Measurements from ENCODE around the gene LRRC45. TPM values are rescaled to one million over a fixed set of nuclear protein-coding genes. Genes with fewer than 3 reads are reported as not detected.

The LRRC45 gene
- total RNA-seq, 5 donors from 2014 or later (not counting 1 experiment from before 2014, with no cell fraction given), result 13.3 to 28.5 (median 22.3) TPM

GRCh38 chr17:82015311-82015971 lies 7.7 kb upstream of the LRRC45 start:
- WGBS (ENCODE audit: insufficient coverage), result 93% methylated on average over 20 of the region's 24 CpGs
- ChIA-PET POLR2A (no interaction called here), CTCF (no interaction called here)
- Histone ChIP-seq H3K4me1 (ENCODE audit: control insufficient read depth in 1 of 2, extremely low read depth in 1 of 2, insufficient read depth in 2 of 2, low read length in 2 of 2) (peaks cover 0 to 6% of the 10 kb centered on the region in 2 experiments), H3K27me3 (replicated peaks in 1 of 2; ENCODE audit: control insufficient read depth in 2 of 2, extremely low read depth in 1 of 2, insufficient read depth in 2 of 2, low read length in 1 of 2) (no peaks in the 10 kb centered on the region), H3K36me3 (ENCODE audit: control insufficient read depth in 2 of 2, extremely low read depth in 1 of 2, insufficient read depth in 1 of 2, low read length in 1 of 2) (peaks cover 4 to 5% of the 10 kb centered on the region in 2 donors), H3K4me3 (ENCODE audit: control insufficient read depth in 1 of 2, extremely low read depth in 1 of 2, low read length in 1 of 2) (no peak overlapping the region), H3K27ac (ENCODE audit: low read length) (no peak overlapping the region), H3K9me3 (no peaks in the 10 kb centered on the region)
- Mint-ChIP-seq H3K27ac (no peak overlapping the region), H3K4me3 (no peak overlapping the region), H3K27me3 (no peaks in the 10 kb centered on the region), H3K9me3 (no peaks in the 10 kb centered on the region), H3K4me1 (peaks cover 0 to 2% (median under 1%) of the 10 kb centered on the region in 3 donors), H3K36me3 (no peaks in the 10 kb centered on the region)
- DNase-seq (no peak), ATAC-seq (replicated peaks in 1 of 4) (no peak)

GRCh38 chr17:82016061-82016874 lies 6.8 kb upstream of the LRRC45 start:
- H3K36me3 Mint-ChIP-seq, result no peaks in the 10 kb centered on the region
- peaks cover 2 to 14% of the 10 kb centered on the region in 2 experiments for H3K4me1 ChIP-seq (ENCODE audit: control insufficient read depth in 1 of 2, extremely low read depth in 1 of 2, insufficient read depth in 2 of 2, low read length in 2 of 2)
- no peak overlapping the region for H3K27ac ChIP-seq (ENCODE audit: low read length)
- H3K36me3 ChIP-seq (ENCODE audit: control insufficient read depth in 2 of 2, extremely low read depth in 1 of 2, insufficient read depth in 1 of 2, low read length in 1 of 2), result peaks cover 2 to 5% of the 10 kb centered on the region in 2 donors
- H3K27ac Mint-ChIP-seq, result no peak overlapping the region
- CTCF ChIA-PET, result no interaction called here
- H3K9me3 ChIP-seq, result no peaks in the 10 kb centered on the region
- ATAC-seq (replicated peaks in 1 of 4) (no peak), DNase-seq (no peak)
- no peak overlapping the region for H3K4me3 Mint-ChIP-seq
- POLR2A ChIA-PET, result no interaction called here
- H3K4me1 Mint-ChIP-seq, result peaks cover 0 to 7% (median 4%) of the 10 kb centered on the region in 3 donors
- no peak overlapping the region for H3K4me3 ChIP-seq (ENCODE audit: control insufficient read depth in 1 of 2, extremely low read depth in 1 of 2, low read length in 1 of 2)
- H3K27me3 Mint-ChIP-seq, result no peaks in the 10 kb centered on the region
- no peaks in the 10 kb centered on the region for H3K27me3 ChIP-seq (replicated peaks in 1 of 2; ENCODE audit: control insufficient read depth in 2 of 2, extremely low read depth in 1 of 2, insufficient read depth in 2 of 2, low read length in 1 of 2)
- WGBS (ENCODE audit: insufficient coverage), result 87% methylated on average over 19 of the region's 28 CpGs
- no peaks in the 10 kb centered on the region for H3K9me3 Mint-ChIP-seq

DNA sequence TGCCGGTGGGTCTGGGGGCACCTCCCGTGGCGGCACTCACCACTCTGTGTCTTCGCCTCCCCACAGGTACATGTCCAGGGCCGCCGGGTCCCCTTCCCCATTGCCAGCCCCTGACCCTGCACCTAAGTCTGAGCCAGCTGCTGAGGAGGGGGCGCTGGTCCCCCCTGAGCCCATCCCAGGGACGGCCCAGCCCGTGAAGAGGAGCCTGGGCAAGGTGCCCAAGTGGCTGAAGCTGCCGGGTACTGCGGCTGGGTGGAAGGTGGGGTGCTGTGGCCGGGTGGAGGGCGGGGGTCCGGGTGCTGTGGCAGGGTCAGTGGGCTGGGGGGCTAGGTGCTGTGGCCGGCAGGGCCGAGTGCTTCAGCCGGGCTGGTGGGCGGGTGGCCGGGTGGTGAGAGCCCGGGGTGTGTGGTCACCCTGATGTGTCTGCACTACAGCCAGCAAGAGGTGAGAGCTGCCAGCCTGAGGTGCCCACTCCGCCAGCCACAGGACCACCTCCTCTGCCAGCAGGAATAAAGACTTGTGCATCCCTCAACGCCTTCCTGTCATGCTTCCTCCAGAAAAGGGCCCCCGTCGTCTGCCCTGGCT lies 6.1 kb upstream of the LRRC45 start:
- no peak for ATAC-seq (replicated peaks in 1 of 4)
- WGBS (ENCODE audit: insufficient coverage), result 91% methylated on average over 17 of the region's 24 CpGs
- Histone ChIP-seq H3K27ac (ENCODE audit: low read length) (no peak overlapping the region), H3K9me3 (no peaks in the 10 kb centered on the region), H3K4me1 (ENCODE audit: control insufficient read depth in 1 of 2, extremely low read depth in 1 of 2, insufficient read depth in 2 of 2, low read length in 2 of 2) (peaks cover 5 to 21% of the 10 kb centered on the region in 2 experiments), H3K36me3 (ENCODE audit: control insufficient read depth in 2 of 2, extremely low read depth in 1 of 2, insufficient read depth in 1 of 2, low read length in 1 of 2) (peaks cover 0 to 5% of the 10 kb centered on the region in 2 donors), H3K27me3 (replicated peaks in 1 of 2; ENCODE audit: control insufficient read depth in 2 of 2, extremely low read depth in 1 of 2, insufficient read depth in 2 of 2, low read length in 1 of 2) (no peaks in the 10 kb centered on the region), H3K4me3 (ENCODE audit: control insufficient read depth in 1 of 2, extremely low read depth in 1 of 2, low read length in 1 of 2) (no peak overlapping the region)
- peaks cover 7 to 14% (median 11%) of the 10 kb centered on the region in 3 donors for H3K4me1 Mint-ChIP-seq
- no peaks in the 10 kb centered on the region for H3K27me3 Mint-ChIP-seq
- ChIA-PET CTCF (no interaction called here), POLR2A (no interaction called here)
- H3K36me3 Mint-ChIP-seq, result no peaks in the 10 kb centered on the region
- no peaks in the 10 kb centered on the region for H3K9me3 Mint-ChIP-seq
- DNase-seq, result no peak
- H3K27ac Mint-ChIP-seq, result no peak overlapping the region
- no peak overlapping the region for H3K4me3 Mint-ChIP-seq

- POLR2A ChIA-PET, result no interaction called here
- DNase-seq, result no peak
Measured at GRCh38 chr17:82017612-82018151, 5.4 kb upstream of the LRRC45 start.

GRCh38 chr17:82018152-82018988 lies 4.7 kb upstream of the LRRC45 start:
- 89% methylated on average over 19 of the region's 19 CpGs for WGBS (ENCODE audit: insufficient coverage)
- H3K4me3 Mint-ChIP-seq, result no peak overlapping the region

More at GRCh38 chr17:82017612-82018151, 5.4 kb upstream of the LRRC45 start:
- Mint-ChIP-seq H3K36me3 (no peaks in the 10 kb centered on the region), H3K4me3 (no peak overlapping the region), H3K4me1 (peaks cover 9 to 16% (median 13%) of the 10 kb centered on the region in 3 donors), H3K27ac (no peak overlapping the region), H3K9me3 (no peaks in the 10 kb centered on the region), H3K27me3 (no peaks in the 10 kb centered on the region)
- WGBS (ENCODE audit: insufficient coverage), result 78% methylated on average over 8 of the region's 13 CpGs
- Histone ChIP-seq H3K36me3 (ENCODE audit: control insufficient read depth in 2 of 2, extremely low read depth in 1 of 2, insufficient read depth in 1 of 2, low read length in 1 of 2) (peaks cover 0 to 5% of the 10 kb centered on the region in 2 donors), H3K9me3 (no peaks in the 10 kb centered on the region), H3K27ac (ENCODE audit: low read length) (no peak overlapping the region), H3K27me3 (replicated peaks in 1 of 2; ENCODE audit: control insufficient read depth in 2 of 2, extremely low read depth in 1 of 2, insufficient read depth in 2 of 2, low read length in 1 of 2) (no peaks in the 10 kb centered on the region), H3K4me1 (ENCODE audit: control insufficient read depth in 1 of 2, extremely low read depth in 1 of 2, insufficient read depth in 2 of 2, low read length in 2 of 2) (peaks cover 7 to 26% of the 10 kb centered on the region in 2 experiments), H3K4me3 (ENCODE audit: control insufficient read depth in 1 of 2, extremely low read depth in 1 of 2, low read length in 1 of 2) (no peak overlapping the region)
- CTCF ChIA-PET, result no interaction called here
- no peak for ATAC-seq (replicated peaks in 1 of 4)

More at GRCh38 chr17:82018152-82018988, 4.7 kb upstream of the LRRC45 start:
- CTCF ChIA-PET, result no interaction called here
- Mint-ChIP-seq H3K36me3 (no peaks in the 10 kb centered on the region), H3K27me3 (no peaks in the 10 kb centered on the region), H3K9me3 (no peaks in the 10 kb centered on the region), H3K27ac (no peak overlapping the region), H3K4me1 (peaks cover 9 to 20% (median 13%) of the 10 kb centered on the region in 3 donors)
- peaks cover 7 to 26% of the 10 kb centered on the region in 2 experiments for H3K4me1 ChIP-seq (ENCODE audit: control insufficient read depth in 1 of 2, extremely low read depth in 1 of 2, insufficient read depth in 2 of 2, low read length in 2 of 2)
- H3K9me3 ChIP-seq, result no peaks in the 10 kb centered on the region
- peaks cover 0 to 5% of the 10 kb centered on the region in 2 donors for H3K36me3 ChIP-seq (ENCODE audit: control insufficient read depth in 2 of 2, extremely low read depth in 1 of 2, insufficient read depth in 1 of 2, low read length in 1 of 2)
- H3K27ac ChIP-seq (ENCODE audit: low read length), result no peak overlapping the region
- DNase-seq (no peak), ATAC-seq (replicated peaks in 1 of 4) (no peak)
- no peak overlapping the region for H3K4me3 ChIP-seq (ENCODE audit: control insufficient read depth in 1 of 2, extremely low read depth in 1 of 2, low read length in 1 of 2)
- H3K27me3 ChIP-seq (replicated peaks in 1 of 2; ENCODE audit: control insufficient read depth in 2 of 2, extremely low read depth in 1 of 2, insufficient read depth in 2 of 2, low read length in 1 of 2), result no peaks in the 10 kb centered on the region
- POLR2A ChIA-PET, result no interaction called here
